BJ (cell line): Measurements from ENCODE around the gene PIANP. TPM values are rescaled to one million over a fixed set of nuclear protein-coding genes. Genes with fewer than 3 reads are reported as not detected.
"Not testable (repeated sequence)": the region's sequence is repeated elsewhere in the genome, so short reads cannot be mapped to it uniquely, and the experiment has no call there.

Experiments
- CTCF ChIA-PET: fragments of 350-600 bp; formaldehyde crosslinking; extraction: SDS; loops from one replicate; lab custom pipeline; 2021; ENCODE audit warnings: antibody characterized with exemption, inconsistent platforms; lab: Yijun Ruan, JAX
- POLR2A ChIA-PET: fragments of 300-600 bp; sonication (Branson Sonifier 250); formaldehyde crosslinking; extraction: SDS; loops from one replicate; lab custom pipeline; 2021; ENCODE audit warnings: antibody characterized with exemption; lab: Charles Lee
- DNase-seq: peaks from one replicate; pipeline ENCODE4 v3.0.0-alpha.2; 2011; ENCODE audit warnings: low read depth
- H3K27me3 ChIP-seq: 2 replicates; pipeline ENCODE4 v1.6.0; 2011; ENCODE audit warnings: low read length; ENCODE audit not compliant: control insufficient read depth, insufficient read depth
- H3K36me3 ChIP-seq: 2 replicates; pipeline ENCODE4 v1.5.1; 2011; ENCODE audit warnings: low read length; ENCODE audit not compliant: control insufficient read depth, insufficient read depth
- H3K4me3 ChIP-seq: 2 replicates; pipeline ENCODE4 v1.5.1; 2011; ENCODE audit warnings: low read depth, mild to moderate bottlenecking, control low read depth, low read length
- CTCF ChIP-seq: IDR thresholded peaks from 2 replicates; pipeline ENCODE4 v1.5.1; 2011; ENCODE audit warnings: low read depth, mild to moderate bottlenecking, control low read depth, inconsistent platforms, low read length, moderate library complexity; ENCODE audit not compliant: insufficient read depth
- polyA plus RNA-seq: library from polyadenylated mRNA; depleted of rRNA; stranded (reverse); fragments of >200 nt; gene quantifications from 2 replicates; pipeline ENCODE4 v1.2.3, GENCODE V29; 2011

Gene PIANP
- polyA plus RNA-seq, 1 experiment, result 0.59 TPM

GRCh38 chr12:6723607-6724408 is 23.2 kb upstream of the PIANP start, which contains the start of gene COPS7A:
Gene COPS7A (plus strand): TSS chr12:6724046. CDS start chr12:6724657, 611 bp downstream.
- peak; percentile 93 for DNase-seq
- H3K36me3 ChIP-seq, result no peaks in the 10 kb centered on the region; the same call in none of the 2 replicates
- H3K27me3 ChIP-seq, result no peaks in the 10 kb centered on the region
- H3K4me3 ChIP-seq, result peak within 1 kb of the TSS; percentile 52
- ChIA-PET POLR2A (interaction anchor here (0.6 to 1.2 kb wide), 4 partner anchors 19 to 171 kb away, joined by 3 to 19 read pairs (median 4); partner anchors contain the start of genes MLF2 and ZNF384), CTCF (interaction anchor here (0.8 to 4.1 kb wide), 11 partner anchors 9 to 382 kb away, joined by 3 to 27 read pairs (median 5); partner anchors contain the start of genes MLF2, TNFRSF1A and ZNF384)
- no peak for TF ChIP-seq CTCF

GRCh38 chr12:6722863-6723262 is 22.2 kb upstream of the PIANP start:
- TF ChIP-seq CTCF, result no peak
- DNase-seq, result no peak
- no peak overlapping the region for H3K4me3 ChIP-seq
- H3K36me3 ChIP-seq, result no peaks in the 10 kb centered on the region
- no peaks in the 10 kb centered on the region for H3K27me3 ChIP-seq
- CTCF ChIA-PET, result interaction anchor here (0.6 to 2.0 kb wide), 6 partner anchors 8 to 43 kb away, joined by 3 to 16 read pairs (median 4); partner anchors contain the start of genes MLF2 and ZNF384
- POLR2A ChIA-PET, result interaction anchor here (1.2 kb wide), 1 partner anchor 33 kb away, joined by 4 read pairs; the partner anchor contains the start of gene ZNF384

DNA sequence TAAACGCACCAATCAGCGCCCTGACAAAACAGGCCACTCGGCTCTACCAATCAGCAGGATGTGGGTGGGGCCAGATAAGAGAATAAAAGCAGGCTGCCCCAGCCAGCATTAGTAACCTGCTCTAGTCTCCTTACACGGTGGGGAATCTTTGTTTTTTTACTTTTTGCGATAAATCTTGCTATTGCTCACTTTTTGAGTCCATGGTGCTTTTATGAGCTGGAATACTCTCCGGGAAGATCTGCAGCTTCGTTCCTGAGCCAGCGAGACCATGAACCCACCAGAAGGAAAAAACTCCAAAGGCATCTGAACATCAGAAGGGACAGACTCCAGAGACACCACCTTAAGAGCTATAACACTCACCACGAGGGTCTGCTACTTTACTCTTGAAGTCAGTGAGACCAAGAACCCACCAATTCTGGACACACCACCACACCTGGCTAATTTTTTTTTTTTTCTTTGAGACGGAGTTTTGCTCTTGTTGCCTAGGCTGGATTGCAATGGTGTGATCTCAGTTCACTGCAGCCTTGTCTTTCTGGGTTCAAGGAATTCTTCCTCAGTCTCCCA is 16.3 kb upstream of the PIANP start:
- no peak for DNase-seq
- Histone ChIP-seq H3K36me3 (no peaks in the 10 kb centered on the region), H3K4me3 (no peak overlapping the region), H3K27me3 (no peaks in the 10 kb centered on the region)
- ChIA-PET POLR2A (no interaction called here), CTCF (no interaction called here)
- no peak for TF ChIP-seq CTCF

DNA sequence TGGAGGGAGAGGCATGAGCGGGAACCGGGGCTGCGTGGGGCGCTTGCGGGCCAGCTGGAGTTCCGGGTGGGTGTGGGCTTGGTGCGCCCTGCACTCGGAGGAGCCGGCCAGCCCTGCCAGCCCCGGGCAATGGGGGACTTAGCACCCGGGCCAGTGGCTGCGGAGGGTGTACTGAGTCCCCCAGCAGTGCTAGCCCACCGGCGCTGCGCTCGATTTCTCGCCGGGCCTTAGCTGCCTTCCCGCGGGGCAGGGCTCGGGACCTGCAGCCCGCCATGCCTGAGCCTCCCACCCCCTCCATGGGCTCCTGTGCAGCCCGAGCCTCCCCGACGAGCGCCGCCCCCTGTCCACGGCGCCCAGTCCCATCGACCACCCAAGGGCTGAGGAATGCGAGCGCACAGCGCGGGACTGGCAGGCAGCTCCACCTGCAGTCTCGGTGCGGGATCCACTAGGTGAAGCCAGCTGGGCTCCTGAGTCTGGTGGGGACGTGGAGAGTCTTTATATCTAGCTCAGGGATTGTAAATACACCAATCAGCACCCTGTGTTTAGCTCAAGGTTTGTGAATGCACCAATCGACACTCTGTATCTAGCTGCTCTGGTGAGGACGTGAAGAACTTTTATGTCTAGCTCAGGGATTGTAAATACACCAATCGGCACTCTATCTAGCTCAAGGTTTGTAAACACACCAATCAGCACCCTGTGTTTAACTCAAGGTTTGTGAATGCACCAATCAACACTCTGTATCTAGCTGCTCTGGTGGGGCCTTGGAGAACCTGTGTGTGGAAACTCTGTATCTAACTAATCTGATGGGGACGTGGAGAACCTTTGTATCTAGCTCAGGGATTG is 15.6 kb upstream of the PIANP start:
- POLR2A ChIA-PET, H3K4me3 ChIP-seq, H3K27me3 ChIP-seq, DNase-seq, H3K36me3 ChIP-seq, CTCF ChIA-PET: not testable (repeated sequence)

- H3K27me3 ChIP-seq, result no peaks in the 10 kb centered on the region
- DNase-seq, result no peak
- no peak for TF ChIP-seq CTCF
- ChIA-PET CTCF (no interaction called here), POLR2A (no interaction called here)
- no peak overlapping the region for H3K4me3 ChIP-seq
- H3K36me3 ChIP-seq, result no peaks in the 10 kb centered on the region
These were observed 8.4 kb upstream of the PIANP start for GRCh38 chr12:6708960-6709394.

DNA sequence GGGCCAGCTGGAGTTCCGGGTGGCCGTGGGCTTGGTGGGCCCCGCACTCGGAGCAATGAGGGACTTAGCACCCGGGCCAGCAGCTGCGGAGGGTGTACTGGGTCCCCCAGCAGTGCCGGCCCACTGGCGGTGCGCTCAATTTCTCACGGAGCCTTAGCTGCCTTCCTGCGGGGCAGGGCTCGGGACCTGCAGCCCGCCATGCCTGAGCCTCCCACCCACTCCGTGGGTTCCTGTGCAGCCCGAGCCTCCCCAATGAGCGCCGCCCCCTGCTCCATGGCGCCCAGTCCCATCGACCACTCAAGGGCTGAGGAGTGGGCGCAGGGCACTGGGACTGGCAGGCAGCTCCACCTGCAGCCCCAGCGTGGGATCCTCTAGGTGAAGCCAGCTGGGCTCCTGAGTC is 7.7 kb upstream of the PIANP start:
- DNase-seq, H3K4me3 ChIP-seq, H3K36me3 ChIP-seq, H3K27me3 ChIP-seq, CTCF ChIA-PET, POLR2A ChIA-PET: not testable (repeated sequence)
